Ovary (tissue), 9 donors: ENCODE measurements around the gene LYST. TPM values are rescaled to one million over a fixed set of nuclear protein-coding genes. Genes with fewer than 3 reads are reported as not detected.
A peak's percentile ranks its signal among the peaks of the same experiment; 100 is the strongest.

Source experiments
- DNase-seq, 5 donors: peaks; one replicate each; pipeline ENCODE4 v3.0.0-alpha.2; 2019 to 2020
- H3K27ac ChIP-seq, 2 donors: fragments of 200-600 bp; one replicate each; pipeline versions ENCODE4 v1.5.1 to v1.8.0; 2019 to 2022
- H3K27me3 ChIP-seq: fragments of 200-600 bp; one replicate; pipeline ENCODE4 v1.8.0; 2022
- H3K36me3 ChIP-seq: fragments of 200-600 bp; sonication (generic); one replicate; pipeline ENCODE4 v1.5.1; 2019
- H3K4me1 ChIP-seq: one replicate; pipeline ENCODE4 v1.8.1; 2013; ENCODE audit warnings: mild to moderate bottlenecking, moderate library complexity; ENCODE audit not compliant: insufficient read depth
- H3K4me3 ChIP-seq: fragments of 200-600 bp; sonication (generic); one replicate; pipeline ENCODE4 v1.5.1; 2017
- H3K9me3 ChIP-seq, 2 donors: fragments of 200-600 bp in 1 of 2; sonication (generic) in 1 of 2; one replicate each; pipeline versions ENCODE4 v1.5.1 to v1.8.1; 2013 to 2019; ENCODE audit warnings: mild to moderate bottlenecking in 1 of 2, moderate library complexity in 1 of 2
- EP300 ChIP-seq: sonication (generic); formaldehyde crosslinking; IDR thresholded peaks from one replicate; pipeline ENCODE4 v1.6.1; 2017; ENCODE audit warnings: antibody characterized with exemption
- POLR2A ChIP-seq: fragments of 450-650 bp; IDR thresholded peaks from one replicate; pipeline ENCODE4 v1.6.1; 2017; ENCODE audit warnings: antibody characterized with exemption, mild to moderate bottlenecking, moderate library complexity
- WGBS, 3 donors: extraction: QIAGEN DNeasy Blood & Tissue Kit in 1 of 3; methylation state at CpG; one replicate each; pipeline versions ENCODE4 v1.1.5 to v1.1.7; 2013 to 2017; 5-methylcytosine and 5-hydroxymethylcytosine counted together
- intact Hi-C, 4 donors: fragments of 100-400 bp; cut with DNase I; formaldehyde crosslinking; loops; one replicate each; pipeline versions ENCODE4 v1.11.0 to v1.15.1; 2022 to 2023
- polyA plus RNA-seq, 2 donors: library from polyadenylated mRNA; stranded (reverse); fragments of 200-250 nt in 1 of 2; fragments of 350-450 nt in 1 of 2; fragmentation: Illumina TruSeq in 1 of 2; extraction: RNeasy Lipid Tissue Mini Kit (QIAGEN cat#74804) in 1 of 2; gene quantifications; one replicate each; pipeline ENCODE4 v1.2.3, GENCODE V29; 2013 to 2014
- total RNA-seq, 7 donors: library from RNA; depleted of rRNA in 2 of 7; stranded (reverse); fragments of >200 nt in 2 of 7; fragmentation: NEBNext Ultra II Directional in 3 of 7; extraction: Animal tissue kit (Norgen Biotek cat#: 25700) in 3 of 7; gene quantifications; one replicate each; pipeline versions ENCODE4 v1.1.0 to v1.2.4, GENCODE V29; 2016 to 2023
- TF ChIP-seq, protein P1 (sequence below), 3 donors: fragments of 450-650 bp in 2 of 3; fragments of 200-600 bp in 1 of 3; IDR thresholded peaks; one replicate each; pipeline versions ENCODE4 v1.5.1 to v1.8.0; 2016 to 2022; ENCODE audit warnings: antibody characterized with exemption in 3 of 3, mild to moderate bottlenecking in 1 of 3
- donor health status: DM: no; HTN: no; CAD: no; lungs with moderate emphysema.
- donor health status: DM: no; HTN: no; CAD: no.
- donor health status: Bipolar disorder and iron deficiency.
- donor health status: DM: yes; HTN: yes; CAD: no.
- donor health status: DM: no; HTN: no; CAD: no.
- donor health status: DM: yes; HTN: yes; CAD: no.

Gene LYST
- total and polyA plus RNA-seq, 9 donors: 6.8 to 29.2 (median 21.7) TPM

- intact Hi-C loops: no loop called here
- no peak for DNase-seq
- Histone ChIP-seq H3K36me3 (no peaks in the 10 kb centered on the region), H3K27ac (no peak overlapping the region), H3K4me3 (no peak overlapping the region), H3K4me1 (no peaks in the 10 kb centered on the region), H3K27me3 (no peaks in the 10 kb centered on the region), H3K9me3 (no peaks in the 10 kb centered on the region)
- 67 to 79% (median 73%) methylated on average over 2 of the region's 2 CpGs for WGBS, 3 donors
- TF ChIP-seq, protein P1, sequence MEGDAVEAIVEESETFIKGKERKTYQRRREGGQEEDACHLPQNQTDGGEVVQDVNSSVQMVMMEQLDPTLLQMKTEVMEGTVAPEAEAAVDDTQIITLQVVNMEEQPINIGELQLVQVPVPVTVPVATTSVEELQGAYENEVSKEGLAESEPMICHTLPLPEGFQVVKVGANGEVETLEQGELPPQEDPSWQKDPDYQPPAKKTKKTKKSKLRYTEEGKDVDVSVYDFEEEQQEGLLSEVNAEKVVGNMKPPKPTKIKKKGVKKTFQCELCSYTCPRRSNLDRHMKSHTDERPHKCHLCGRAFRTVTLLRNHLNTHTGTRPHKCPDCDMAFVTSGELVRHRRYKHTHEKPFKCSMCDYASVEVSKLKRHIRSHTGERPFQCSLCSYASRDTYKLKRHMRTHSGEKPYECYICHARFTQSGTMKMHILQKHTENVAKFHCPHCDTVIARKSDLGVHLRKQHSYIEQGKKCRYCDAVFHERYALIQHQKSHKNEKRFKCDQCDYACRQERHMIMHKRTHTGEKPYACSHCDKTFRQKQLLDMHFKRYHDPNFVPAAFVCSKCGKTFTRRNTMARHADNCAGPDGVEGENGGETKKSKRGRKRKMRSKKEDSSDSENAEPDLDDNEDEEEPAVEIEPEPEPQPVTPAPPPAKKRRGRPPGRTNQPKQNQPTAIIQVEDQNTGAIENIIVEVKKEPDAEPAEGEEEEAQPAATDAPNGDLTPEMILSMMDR (IDR thresholded peaks at IDR 0.05): no peak
- TF ChIP-seq POLR2A (no peak), EP300 (no peak)
These were observed 9.7 kb upstream of the LYST start for GRCh38 chr1:235876402-235876841.

GRCh38 chr1:235875036-235875597 is 8.4 kb upstream of the LYST start:
- Histone ChIP-seq H3K4me1 (no peaks in the 10 kb centered on the region), H3K27me3 (no peaks in the 10 kb centered on the region), H3K36me3 (no peaks in the 10 kb centered on the region), H3K4me3 (no peak overlapping the region), H3K27ac (no peak overlapping the region), H3K9me3 (no peaks in the 10 kb centered on the region)
- no peak for DNase-seq
- TF ChIP-seq EP300: no peak
- no peak for TF ChIP-seq POLR2A
- TF ChIP-seq, protein P1 (IDR thresholded peaks at IDR 0.05): no peak
- 58 to 74% (median 66%) methylated on average over 4 of the region's 4 CpGs for WGBS, 3 donors
- intact Hi-C loops: no loop called here

GRCh38 chr1:235874261-235874660 is 7.6 kb upstream of the LYST start:
- H3K4me3 ChIP-seq: no peak overlapping the region
- no peaks in the 10 kb centered on the region for H3K36me3 ChIP-seq
- 7 to 17% (median 11%) methylated on average over 4 of the region's 4 CpGs for WGBS, 3 donors
- no peak overlapping the region for H3K27ac ChIP-seq
- no peak for TF ChIP-seq POLR2A
- no peak for TF ChIP-seq EP300
- no peaks in the 10 kb centered on the region for H3K27me3 ChIP-seq
- peak in 1 of 5 donors; percentile 55 for DNase-seq
- no peaks in the 10 kb centered on the region for H3K4me1 ChIP-seq
- intact Hi-C loops: no loop called here
- no peaks in the 10 kb centered on the region for H3K9me3 ChIP-seq

GRCh38 chr1:235873571-235873970 is 6.9 kb upstream of the LYST start:
- Histone ChIP-seq H3K9me3 (no peaks in the 10 kb centered on the region), H3K36me3 (no peaks in the 10 kb centered on the region), H3K27me3 (no peaks in the 10 kb centered on the region), H3K4me3 (no peak overlapping the region), H3K27ac (no peak overlapping the region), H3K4me1 (no peaks in the 10 kb centered on the region)
- DNase-seq: no peak
- intact Hi-C loops: no loop called here
- no peak for TF ChIP-seq EP300
- TF ChIP-seq, protein P1 (IDR thresholded peaks at IDR 0.05): no peak
- TF ChIP-seq POLR2A: no peak
- 43 to 64% (median 58%) methylated on average over 2 of the region's 2 CpGs for WGBS, 3 donors

DNA sequence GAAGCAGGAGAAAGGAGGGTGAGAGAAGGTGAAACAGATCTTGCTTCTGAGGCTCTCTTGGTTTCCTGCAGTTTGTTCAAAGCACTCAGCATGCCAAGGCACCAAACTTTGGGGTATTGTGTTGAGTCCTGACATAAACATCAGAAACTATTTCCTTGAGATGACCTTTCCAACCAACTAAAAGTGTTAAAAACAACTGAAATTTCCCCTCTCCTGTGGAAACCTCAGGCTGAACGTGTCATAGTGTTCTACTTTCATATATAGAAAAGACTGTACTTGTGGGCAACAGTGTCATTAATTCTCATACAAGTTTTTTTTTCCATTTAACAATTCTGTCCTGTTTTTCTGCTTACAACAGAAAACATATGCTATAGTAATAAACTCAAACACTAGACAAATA is 6.3 kb upstream of the LYST start:
- TF ChIP-seq EP300 (no peak), POLR2A (no peak)
- TF ChIP-seq, protein P1 (IDR thresholded peaks at IDR 0.05): no peak
- intact Hi-C loops: no loop called here
- no peaks in the 10 kb centered on the region for H3K4me1 ChIP-seq
- H3K9me3 ChIP-seq: no peaks in the 10 kb centered on the region
- no peaks in the 10 kb centered on the region for H3K27me3 ChIP-seq
- no peak overlapping the region for H3K27ac ChIP-seq
- H3K36me3 ChIP-seq: no peaks in the 10 kb centered on the region
- H3K4me3 ChIP-seq: no peak overlapping the region
- DNase-seq: no peak
- WGBS, 3 donors: 55 to 63% (median 63%) methylated on average over 1 of the region's 1 CpG
